HepG2 (cell line): ENCODE results near the gene STARD5. TPM values are rescaled to one million over a fixed set of nuclear protein-coding genes. Genes with fewer than 3 reads are reported as not detected.

Experiments used
- CHD2 ChIP-seq: IDR thresholded peaks from 2 replicates; pipeline ENCODE4 v1.6.1; 2011; ENCODE audit warnings: low read depth, low read length, improper control_type of control experiment
- KDM6A ChIP-seq: IDR thresholded peaks from 2 replicates; pipeline ENCODE4 v1.6.1; 2016; ENCODE audit warnings: low read depth
- MLLT10 ChIP-seq: sonication (generic); formaldehyde crosslinking; IDR thresholded peaks from 2 replicates; pipeline ENCODE4 v1.4.0; 2020; ENCODE audit warnings: missing genetic modification reagents
- NFKBIZ ChIP-seq: IDR thresholded peaks from 2 replicates; pipeline ENCODE4 v1.6.1; 2018; ENCODE audit warnings: missing genetic modification reagents, missing compliant biosample characterization
- SOX5 ChIP-seq: IDR thresholded peaks from 2 replicates; pipeline ENCODE4 v1.6.1; 2016; ENCODE audit warnings: borderline replicate concordance
- TBX2 ChIP-seq: sonication (generic); formaldehyde crosslinking; IDR thresholded peaks from 2 replicates; pipeline ENCODE4 v1.5.0; 2020; ENCODE audit warnings: missing genetic modification reagents, mild to moderate bottlenecking, borderline replicate concordance
- ZMAT3 ChIP-seq: sonication (generic); formaldehyde crosslinking; conservative IDR thresholded peaks from 2 replicates; pipeline ENCODE4 v1.7.0; 2021; ENCODE audit warnings: missing genetic modification reagents
- ZNF260 ChIP-seq: sonication (generic); formaldehyde crosslinking; IDR thresholded peaks from 2 replicates; pipeline ENCODE4 v1.4.0; 2020; ENCODE audit warnings: missing genetic modification reagents, low read depth, mild to moderate bottlenecking, borderline replicate concordance
- polyA plus RNA-seq, 8 experiments: library from polyadenylated mRNA; depleted of rRNA in 3 of 8; stranded (reverse) in 7 of 8; unstranded in 1 of 8; fragments of >200 nt; fragmentation: Illumina TruSeq in 4 of 8; extraction: Trizol in 4 of 8; gene quantifications; 2 replicates each; pipeline versions ENCODE4 v1.2.1 to v1.2.3, GENCODE V29; 2011 to 2016; ENCODE audit warnings: low read depth in 4 of 8, missing spikeins in 1 of 8, mixed read lengths in 1 of 8; ENCODE audit not compliant: insufficient read depth in 1 of 8
- total RNA-seq, 5 experiments: library from RNA; depleted of rRNA; stranded (reverse); fragments of >200 nt; fragmentation: Illumina TruSeq; extraction: Trizol; gene quantifications; 2 replicates each; pipeline ENCODE4 v1.2.3, GENCODE V29; 2016; ENCODE audit warnings: low read depth in 1 of 5
- TF ChIP-seq, protein P1 (sequence below): sonication (generic); formaldehyde crosslinking; IDR thresholded peaks from 2 replicates; pipeline ENCODE4 v1.5.0; 2020; ENCODE audit warnings: missing genetic modification reagents
- TF ChIP-seq, protein P2 (sequence below): sonication (generic); formaldehyde crosslinking; IDR thresholded peaks from 2 replicates; pipeline ENCODE4 v1.5.1; 2020; ENCODE audit warnings: mild to moderate bottlenecking, missing genetic modification reagents, borderline replicate concordance
- TF ChIP-seq, protein P3 (sequence below): sonication (generic); formaldehyde crosslinking; conservative IDR thresholded peaks from 2 replicates; pipeline ENCODE4 v1.4.0; 2020; ENCODE audit warnings: missing genetic modification reagents
- TF ChIP-seq, protein P4 (sequence below): fragments of 450-650 bp; IDR thresholded peaks from 2 replicates; pipeline ENCODE4 v1.6.1; 2016
- TF ChIP-seq, protein P5 (sequence below): sonication (generic); formaldehyde crosslinking; IDR thresholded peaks from 2 replicates; pipeline ENCODE4 v1.5.0; 2020; ENCODE audit warnings: missing genetic modification reagents
- TF ChIP-seq, protein P6 (sequence below): sonication (generic); formaldehyde crosslinking; IDR thresholded peaks from 2 replicates; pipeline ENCODE4 v1.4.0; 2020; ENCODE audit warnings: missing genetic modification reagents

Gene STARD5
- total and polyA plus RNA-seq, 2 of the 13 experiments (the other 11 are each of a cell fraction or from before 2014, with no cell fraction given) = 3.1 to 3.5 TPM

DNA sequence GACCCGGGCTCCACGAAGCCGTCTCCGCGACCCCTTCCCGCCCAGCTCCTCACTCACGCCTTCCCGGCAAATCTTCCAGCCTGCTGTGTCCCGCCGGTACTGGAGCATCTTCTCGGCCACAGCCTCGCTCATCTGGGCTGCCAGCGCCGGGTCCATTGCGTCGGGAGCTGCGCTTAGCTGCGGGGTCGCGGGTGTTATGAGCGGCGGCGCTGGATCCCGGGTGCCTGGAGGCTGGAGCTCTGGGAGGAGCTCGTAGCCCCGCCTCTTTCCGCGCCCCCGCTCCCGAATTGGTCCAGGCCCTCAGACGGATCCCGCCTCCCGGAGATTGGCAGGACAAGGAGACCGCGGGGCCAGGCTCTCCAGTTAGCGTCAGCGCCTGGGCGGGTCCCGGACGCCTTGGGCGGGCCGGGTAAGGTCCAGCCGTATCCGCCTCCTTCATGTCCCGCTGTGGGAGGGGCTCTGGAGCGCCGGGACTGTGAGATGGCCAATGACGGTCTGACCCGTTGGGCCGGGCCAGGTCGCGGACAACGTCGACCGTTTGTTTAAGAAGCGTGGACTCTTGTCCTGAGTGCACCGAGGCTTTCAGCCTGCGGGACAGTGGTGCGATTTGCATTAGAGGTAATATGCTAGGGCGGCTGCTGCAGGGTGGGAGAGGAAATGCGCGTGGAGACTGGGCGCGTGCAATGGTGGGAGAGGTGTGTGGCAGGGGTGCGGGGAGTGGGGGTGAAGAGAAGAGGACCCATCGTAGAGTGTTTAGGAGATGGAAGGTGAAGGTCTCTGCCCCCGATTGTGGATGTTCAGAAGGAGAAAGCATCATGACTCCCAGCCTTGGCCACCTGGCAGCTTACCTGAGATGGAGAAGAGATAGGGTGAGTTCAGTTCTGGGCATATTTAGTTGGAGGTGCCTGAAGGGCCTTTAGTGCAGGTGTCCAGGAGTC is at the start of gene STARD5 (continued):
- TF ChIP-seq ZNF260 (CRISPR knock-in tag) (no peak), TBX2 (CRISPR knock-in tag) (no peak), CHD2 (no peak), MLLT10 (CRISPR knock-in tag) (no peak), NFKBIZ (CRISPR knock-in tag) (no peak), SOX5 (CRISPR knock-in tag) (no peak), KDM6A (CRISPR knock-in tag) (no peak), ZMAT3 (no peak)
- TF ChIP-seq, protein P1, sequence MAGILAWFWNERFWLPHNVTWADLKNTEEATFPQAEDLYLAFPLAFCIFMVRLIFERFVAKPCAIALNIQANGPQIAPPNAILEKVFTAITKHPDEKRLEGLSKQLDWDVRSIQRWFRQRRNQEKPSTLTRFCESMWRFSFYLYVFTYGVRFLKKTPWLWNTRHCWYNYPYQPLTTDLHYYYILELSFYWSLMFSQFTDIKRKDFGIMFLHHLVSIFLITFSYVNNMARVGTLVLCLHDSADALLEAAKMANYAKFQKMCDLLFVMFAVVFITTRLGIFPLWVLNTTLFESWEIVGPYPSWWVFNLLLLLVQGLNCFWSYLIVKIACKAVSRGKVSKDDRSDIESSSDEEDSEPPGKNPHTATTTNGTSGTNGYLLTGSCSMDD (CRISPR knock-in tag) = no peak
- TF ChIP-seq, protein P2, sequence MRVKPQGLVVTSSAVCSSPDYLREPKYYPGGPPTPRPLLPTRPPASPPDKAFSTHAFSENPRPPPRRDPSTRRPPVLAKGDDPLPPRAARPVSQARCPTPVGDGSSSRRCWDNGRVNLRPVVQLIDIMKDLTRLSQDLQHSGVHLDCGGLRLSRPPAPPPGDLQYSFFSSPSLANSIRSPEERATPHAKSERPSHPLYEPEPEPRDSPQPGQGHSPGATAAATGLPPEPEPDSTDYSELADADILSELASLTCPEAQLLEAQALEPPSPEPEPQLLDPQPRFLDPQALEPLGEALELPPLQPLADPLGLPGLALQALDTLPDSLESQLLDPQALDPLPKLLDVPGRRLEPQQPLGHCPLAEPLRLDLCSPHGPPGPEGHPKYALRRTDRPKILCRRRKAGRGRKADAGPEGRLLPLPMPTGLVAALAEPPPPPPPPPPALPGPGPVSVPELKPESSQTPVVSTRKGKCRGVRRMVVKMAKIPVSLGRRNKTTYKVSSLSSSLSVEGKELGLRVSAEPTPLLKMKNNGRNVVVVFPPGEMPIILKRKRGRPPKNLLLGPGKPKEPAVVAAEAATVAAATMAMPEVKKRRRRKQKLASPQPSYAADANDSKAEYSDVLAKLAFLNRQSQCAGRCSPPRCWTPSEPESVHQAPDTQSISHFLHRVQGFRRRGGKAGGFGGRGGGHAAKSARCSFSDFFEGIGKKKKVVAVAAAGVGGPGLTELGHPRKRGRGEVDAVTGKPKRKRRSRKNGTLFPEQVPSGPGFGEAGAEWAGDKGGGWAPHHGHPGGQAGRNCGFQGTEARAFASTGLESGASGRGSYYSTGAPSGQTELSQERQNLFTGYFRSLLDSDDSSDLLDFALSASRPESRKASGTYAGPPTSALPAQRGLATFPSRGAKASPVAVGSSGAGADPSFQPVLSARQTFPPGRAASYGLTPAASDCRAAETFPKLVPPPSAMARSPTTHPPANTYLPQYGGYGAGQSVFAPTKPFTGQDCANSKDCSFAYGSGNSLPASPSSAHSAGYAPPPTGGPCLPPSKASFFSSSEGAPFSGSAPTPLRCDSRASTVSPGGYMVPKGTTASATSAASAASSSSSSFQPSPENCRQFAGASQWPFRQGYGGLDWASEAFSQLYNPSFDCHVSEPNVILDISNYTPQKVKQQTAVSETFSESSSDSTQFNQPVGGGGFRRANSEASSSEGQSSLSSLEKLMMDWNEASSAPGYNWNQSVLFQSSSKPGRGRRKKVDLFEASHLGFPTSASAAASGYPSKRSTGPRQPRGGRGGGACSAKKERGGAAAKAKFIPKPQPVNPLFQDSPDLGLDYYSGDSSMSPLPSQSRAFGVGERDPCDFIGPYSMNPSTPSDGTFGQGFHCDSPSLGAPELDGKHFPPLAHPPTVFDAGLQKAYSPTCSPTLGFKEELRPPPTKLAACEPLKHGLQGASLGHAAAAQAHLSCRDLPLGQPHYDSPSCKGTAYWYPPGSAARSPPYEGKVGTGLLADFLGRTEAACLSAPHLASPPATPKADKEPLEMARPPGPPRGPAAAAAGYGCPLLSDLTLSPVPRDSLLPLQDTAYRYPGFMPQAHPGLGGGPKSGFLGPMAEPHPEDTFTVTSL = no peak
- TF ChIP-seq, protein P3, sequence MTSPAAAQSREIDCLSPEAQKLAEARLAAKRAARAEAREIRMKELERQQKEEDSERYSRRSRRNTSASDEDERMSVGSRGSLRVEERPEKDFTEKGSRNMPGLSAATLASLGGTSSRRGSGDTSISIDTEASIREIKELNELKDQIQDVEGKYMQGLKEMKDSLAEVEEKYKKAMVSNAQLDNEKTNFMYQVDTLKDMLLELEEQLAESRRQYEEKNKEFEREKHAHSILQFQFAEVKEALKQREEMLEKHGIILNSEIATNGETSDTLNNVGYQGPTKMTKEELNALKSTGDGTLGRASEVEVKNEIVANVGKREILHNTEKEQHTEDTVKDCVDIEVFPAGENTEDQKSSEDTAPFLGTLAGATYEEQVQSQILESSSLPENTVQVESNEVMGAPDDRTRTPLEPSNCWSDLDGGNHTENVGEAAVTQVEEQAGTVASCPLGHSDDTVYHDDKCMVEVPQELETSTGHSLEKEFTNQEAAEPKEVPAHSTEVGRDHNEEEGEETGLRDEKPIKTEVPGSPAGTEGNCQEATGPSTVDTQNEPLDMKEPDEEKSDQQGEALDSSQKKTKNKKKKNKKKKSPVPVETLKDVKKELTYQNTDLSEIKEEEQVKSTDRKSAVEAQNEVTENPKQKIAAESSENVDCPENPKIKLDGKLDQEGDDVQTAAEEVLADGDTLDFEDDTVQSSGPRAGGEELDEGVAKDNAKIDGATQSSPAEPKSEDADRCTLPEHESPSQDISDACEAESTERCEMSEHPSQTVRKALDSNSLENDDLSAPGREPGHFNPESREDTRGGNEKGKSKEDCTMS (CRISPR knock-in tag) = no peak
- TF ChIP-seq, protein P4, sequence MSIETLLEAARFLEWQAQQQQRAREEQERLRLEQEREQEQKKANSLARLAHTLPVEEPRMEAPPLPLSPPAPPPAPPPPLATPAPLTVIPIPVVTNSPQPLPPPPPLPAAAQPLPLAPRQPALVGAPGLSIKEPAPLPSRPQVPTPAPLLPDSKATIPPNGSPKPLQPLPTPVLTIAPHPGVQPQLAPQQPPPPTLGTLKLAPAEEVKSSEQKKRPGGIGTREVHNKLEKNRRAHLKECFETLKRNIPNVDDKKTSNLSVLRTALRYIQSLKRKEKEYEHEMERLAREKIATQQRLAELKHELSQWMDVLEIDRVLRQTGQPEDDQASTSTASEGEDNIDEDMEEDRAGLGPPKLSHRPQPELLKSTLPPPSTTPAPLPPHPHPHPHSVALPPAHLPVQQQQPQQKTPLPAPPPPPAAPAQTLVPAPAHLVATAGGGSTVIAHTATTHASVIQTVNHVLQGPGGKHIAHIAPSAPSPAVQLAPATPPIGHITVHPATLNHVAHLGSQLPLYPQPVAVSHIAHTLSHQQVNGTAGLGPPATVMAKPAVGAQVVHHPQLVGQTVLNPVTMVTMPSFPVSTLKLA = no peak
- TF ChIP-seq, protein P5, sequence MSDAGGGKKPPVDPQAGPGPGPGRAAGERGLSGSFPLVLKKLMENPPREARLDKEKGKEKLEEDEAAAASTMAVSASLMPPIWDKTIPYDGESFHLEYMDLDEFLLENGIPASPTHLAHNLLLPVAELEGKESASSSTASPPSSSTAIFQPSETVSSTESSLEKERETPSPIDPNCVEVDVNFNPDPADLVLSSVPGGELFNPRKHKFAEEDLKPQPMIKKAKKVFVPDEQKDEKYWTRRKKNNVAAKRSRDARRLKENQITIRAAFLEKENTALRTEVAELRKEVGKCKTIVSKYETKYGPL (CRISPR knock-in tag) = no peak
- TF ChIP-seq, protein P6, sequence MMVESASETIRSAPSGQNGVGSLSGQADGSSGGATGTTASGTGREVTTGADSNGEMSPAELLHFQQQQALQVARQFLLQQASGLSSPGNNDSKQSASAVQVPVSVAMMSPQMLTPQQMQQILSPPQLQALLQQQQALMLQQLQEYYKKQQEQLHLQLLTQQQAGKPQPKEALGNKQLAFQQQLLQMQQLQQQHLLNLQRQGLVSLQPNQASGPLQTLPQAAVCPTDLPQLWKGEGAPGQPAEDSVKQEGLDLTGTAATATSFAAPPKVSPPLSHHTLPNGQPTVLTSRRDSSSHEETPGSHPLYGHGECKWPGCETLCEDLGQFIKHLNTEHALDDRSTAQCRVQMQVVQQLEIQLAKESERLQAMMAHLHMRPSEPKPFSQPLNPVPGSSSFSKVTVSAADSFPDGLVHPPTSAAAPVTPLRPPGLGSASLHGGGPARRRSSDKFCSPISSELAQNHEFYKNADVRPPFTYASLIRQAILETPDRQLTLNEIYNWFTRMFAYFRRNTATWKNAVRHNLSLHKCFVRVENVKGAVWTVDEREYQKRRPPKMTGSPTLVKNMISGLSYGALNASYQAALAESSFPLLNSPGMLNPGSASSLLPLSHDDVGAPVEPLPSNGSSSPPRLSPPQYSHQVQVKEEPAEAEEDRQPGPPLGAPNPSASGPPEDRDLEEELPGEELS = no peak
